Uterus (tissue), 4 donors: Measurements from ENCODE around the gene PHC2. TPM values are rescaled to one million over a fixed set of nuclear protein-coding genes. Genes with fewer than 3 reads are reported as not detected.
A peak's percentile ranks its signal among the peaks of the same experiment; 100 is the strongest.

Experiments
- DNase-seq, 2 donors: peaks; one replicate each; pipeline ENCODE4 v3.0.0-alpha.2; 2019 to 2020
- H3K27ac ChIP-seq, 2 donors: fragments of 200-600 bp; sonication (generic); 1 replicate in 1 of 2; 2 replicates in 1 of 2; pipeline ENCODE4 v1.5.1; 2016 to 2018
- H3K27me3 ChIP-seq, 2 donors: fragments of 200-600 bp; sonication (generic); one replicate each; pipeline ENCODE4 v1.5.1; 2018 to 2019; ENCODE audit warnings: control low read depth in 1 of 2
- H3K36me3 ChIP-seq, 2 donors: fragments of 200-600 bp; sonication (generic); one replicate each; pipeline ENCODE4 v1.5.1; 2019; ENCODE audit warnings: control low read depth in 1 of 2
- H3K4me1 ChIP-seq, 2 donors: fragments of 200-600 bp; sonication (generic); one replicate each; pipeline ENCODE4 v1.5.1; 2018 to 2019; ENCODE audit warnings: control low read depth in 1 of 2
- H3K4me3 ChIP-seq, 2 donors: fragments of 200-600 bp; sonication (generic); 1 replicate in 1 of 2; 2 replicates in 1 of 2; pipeline ENCODE4 v1.5.1; 2018 to 2019; ENCODE audit warnings: mild to moderate bottlenecking in 1 of 2
- H3K9me3 ChIP-seq, 2 donors: fragments of 200-600 bp; sonication (generic); one replicate each; pipeline ENCODE4 v1.5.1; 2019; ENCODE audit warnings: control low read depth in 1 of 2
- POLR2A ChIP-seq, 2 donors: fragments of 450-650 bp; IDR thresholded peaks; one replicate each; pipeline ENCODE4 v1.6.1; 2016; ENCODE audit warnings: antibody characterized with exemption in 2 of 2, mild to moderate bottlenecking in 1 of 2, moderate library complexity in 1 of 2
- intact Hi-C: fragments of 100-400 bp; cut with DNase I; formaldehyde crosslinking; loops from one replicate; pipeline ENCODE4 v1.15.1; 2023; ENCODE audit warnings: low total_unique reads
- total RNA-seq, 4 donors: library from RNA; depleted of rRNA in 3 of 4; stranded (reverse); fragments of >200 nt in 3 of 4; gene quantifications; one replicate each; pipeline versions ENCODE4 v1.1.0 to v1.2.4, GENCODE V29; 2014 to 2023
- TF ChIP-seq, protein P1 (sequence below), 4 experiments: fragments of 200-600 bp in 2 of 4; fragments of 450-650 bp in 2 of 4; sonication (generic) in 2 of 4; IDR thresholded peaks; one replicate each; pipeline ENCODE4 v1.5.1; 2016 to 2019; ENCODE audit warnings: antibody characterized with exemption in 4 of 4, mild to moderate bottlenecking in 2 of 4, moderate library complexity in 1 of 4
- donor health status: DM: yes; HTN: yes; CAD: no.

Gene PHC2
- total RNA-seq, 4 donors from 2014 or later: 51.5 to 203 (median 102) TPM

DNA sequence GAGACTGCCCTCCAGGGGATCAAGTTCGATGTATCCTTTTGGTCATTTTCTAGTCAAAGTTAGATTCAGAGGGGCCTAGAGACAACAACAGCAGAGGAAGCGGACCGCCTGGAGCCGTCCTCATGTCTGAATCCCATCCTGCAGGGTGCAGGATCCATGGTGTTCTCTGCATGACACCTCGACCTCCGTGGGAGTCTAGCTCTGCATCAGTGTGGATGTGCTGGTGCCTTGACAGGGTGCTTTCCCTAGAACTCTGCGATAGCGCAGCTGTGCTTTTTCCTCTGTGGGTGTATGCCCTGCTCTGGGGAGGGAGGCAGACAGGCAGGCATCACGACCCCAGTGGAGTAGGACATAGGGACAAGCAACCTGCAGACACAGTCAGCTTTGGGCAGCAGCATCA is 61.8 kb downstream of the PHC2 start:
- no peak overlapping the region for H3K4me3 ChIP-seq
- no peaks in the 10 kb centered on the region for H3K27me3 ChIP-seq
- intact Hi-C loops: loop anchor here (5.0 kb wide), 2 partner anchors 72 to 103 kb away; partner anchors contain the start of gene ZSCAN20
- H3K4me1 ChIP-seq: peaks cover 0 to 15% of the 10 kb centered on the region in 2 donors
- no peak for DNase-seq
- no peak overlapping the region for H3K27ac ChIP-seq
- H3K9me3 ChIP-seq: no peaks in the 10 kb centered on the region
- no peaks in the 10 kb centered on the region for H3K36me3 ChIP-seq
- TF ChIP-seq POLR2A (IDR thresholded peaks at IDR 0.05): no peak
- TF ChIP-seq, protein P1, sequence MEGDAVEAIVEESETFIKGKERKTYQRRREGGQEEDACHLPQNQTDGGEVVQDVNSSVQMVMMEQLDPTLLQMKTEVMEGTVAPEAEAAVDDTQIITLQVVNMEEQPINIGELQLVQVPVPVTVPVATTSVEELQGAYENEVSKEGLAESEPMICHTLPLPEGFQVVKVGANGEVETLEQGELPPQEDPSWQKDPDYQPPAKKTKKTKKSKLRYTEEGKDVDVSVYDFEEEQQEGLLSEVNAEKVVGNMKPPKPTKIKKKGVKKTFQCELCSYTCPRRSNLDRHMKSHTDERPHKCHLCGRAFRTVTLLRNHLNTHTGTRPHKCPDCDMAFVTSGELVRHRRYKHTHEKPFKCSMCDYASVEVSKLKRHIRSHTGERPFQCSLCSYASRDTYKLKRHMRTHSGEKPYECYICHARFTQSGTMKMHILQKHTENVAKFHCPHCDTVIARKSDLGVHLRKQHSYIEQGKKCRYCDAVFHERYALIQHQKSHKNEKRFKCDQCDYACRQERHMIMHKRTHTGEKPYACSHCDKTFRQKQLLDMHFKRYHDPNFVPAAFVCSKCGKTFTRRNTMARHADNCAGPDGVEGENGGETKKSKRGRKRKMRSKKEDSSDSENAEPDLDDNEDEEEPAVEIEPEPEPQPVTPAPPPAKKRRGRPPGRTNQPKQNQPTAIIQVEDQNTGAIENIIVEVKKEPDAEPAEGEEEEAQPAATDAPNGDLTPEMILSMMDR (IDR thresholded peaks at IDR 0.05): no peak

DNA sequence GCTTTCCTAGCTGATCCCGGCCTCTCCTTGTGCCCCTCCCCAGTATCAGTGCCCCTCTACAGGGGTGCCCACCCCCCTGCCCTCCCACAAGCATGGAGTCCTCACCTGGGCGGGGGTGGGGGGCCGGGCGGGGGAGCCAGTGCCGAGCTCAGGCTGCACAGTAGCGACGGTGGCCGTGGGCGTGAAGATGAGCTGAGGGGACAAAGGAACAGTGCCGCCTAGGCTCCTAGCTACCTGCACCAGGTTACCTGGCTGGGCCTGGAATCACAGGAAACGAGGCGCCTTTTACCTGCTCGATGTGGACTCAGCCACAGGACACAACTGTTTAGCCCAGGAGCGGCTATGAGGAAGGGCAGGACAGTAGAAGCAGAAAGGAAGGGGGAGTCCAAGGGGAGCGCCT is 62.5 kb downstream of the PHC2 start:
- peaks cover 0 to 20% of the 10 kb centered on the region in 2 donors for H3K4me1 ChIP-seq
- H3K27me3 ChIP-seq: no peaks in the 10 kb centered on the region
- intact Hi-C loops: loop anchor here (5.0 kb wide), 2 partner anchors 71 to 104 kb away; partner anchors contain the start of gene ZSCAN20
- DNase-seq: no peak
- H3K36me3 ChIP-seq: no peaks in the 10 kb centered on the region
- no peaks in the 10 kb centered on the region for H3K9me3 ChIP-seq
- no peak overlapping the region for H3K4me3 ChIP-seq
- TF ChIP-seq, protein P1 (IDR thresholded peaks at IDR 0.05): no peak
- no peak for TF ChIP-seq POLR2A (IDR thresholded peaks at IDR 0.05)
- H3K27ac ChIP-seq: no peak overlapping the region

DNA sequence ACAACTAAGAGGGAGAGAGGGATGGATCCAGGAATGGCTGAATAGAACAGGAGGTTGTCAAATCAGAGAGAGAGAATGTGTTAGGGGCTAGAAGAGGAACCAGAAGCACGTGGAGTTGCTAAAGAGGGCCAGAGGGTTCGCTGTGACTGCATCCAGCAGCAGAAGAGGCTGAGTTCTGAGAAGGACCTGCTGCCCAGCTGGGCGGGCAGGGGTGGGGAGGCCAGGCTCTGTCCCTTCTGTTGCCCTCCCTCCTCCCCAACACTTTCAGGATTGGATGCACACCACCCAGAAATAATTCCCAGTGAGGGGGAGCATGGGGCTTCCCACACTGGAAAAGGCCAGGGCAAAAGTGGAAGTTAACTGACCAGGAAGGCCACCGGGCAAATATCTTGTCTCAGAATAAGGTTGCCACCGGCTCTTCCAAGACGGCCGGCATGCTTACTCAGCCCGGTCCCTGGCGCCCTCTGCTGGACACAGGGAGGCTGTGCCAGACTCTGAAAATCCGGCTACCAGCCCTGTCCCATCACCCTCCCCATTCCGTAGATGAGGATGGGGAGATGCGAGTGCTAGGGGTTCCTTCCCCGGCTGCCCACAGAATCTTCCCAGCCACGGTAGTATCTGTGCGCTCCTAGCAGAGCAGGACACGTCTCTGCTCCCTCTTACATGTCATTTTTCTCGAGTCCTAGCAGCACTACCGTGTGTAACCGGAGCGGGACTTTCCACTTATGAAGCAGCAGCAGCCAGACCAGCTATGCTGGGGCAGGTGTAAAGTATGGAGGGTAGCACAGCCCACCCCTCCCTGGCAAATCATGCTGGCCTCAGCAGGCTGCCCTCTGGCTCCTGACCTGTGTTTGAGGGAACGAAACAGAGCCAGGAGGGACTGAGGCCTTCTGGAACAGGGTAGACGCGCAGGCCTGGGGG is 63.1 kb downstream of the PHC2 start:
- intact Hi-C loops: loop anchor here (5.0 kb wide), 2 partner anchors 70 to 105 kb away; partner anchors contain the start of gene ZSCAN20
- Histone ChIP-seq H3K36me3 (no peaks in the 10 kb centered on the region), H3K4me1 (peaks cover 0 to 23% of the 10 kb centered on the region in 2 donors), H3K9me3 (no peaks in the 10 kb centered on the region), H3K4me3 (no peak overlapping the region), H3K27me3 (no peaks in the 10 kb centered on the region), H3K27ac (peak overlapping the region; percentile 0 to 79)
- TF ChIP-seq, protein P1 (IDR thresholded peaks at IDR 0.05): peak; percentile 96 to 98 (median 98)
- TF ChIP-seq POLR2A (IDR thresholded peaks at IDR 0.05): no peak
- peak; percentile 89 to 90 for DNase-seq

DNA sequence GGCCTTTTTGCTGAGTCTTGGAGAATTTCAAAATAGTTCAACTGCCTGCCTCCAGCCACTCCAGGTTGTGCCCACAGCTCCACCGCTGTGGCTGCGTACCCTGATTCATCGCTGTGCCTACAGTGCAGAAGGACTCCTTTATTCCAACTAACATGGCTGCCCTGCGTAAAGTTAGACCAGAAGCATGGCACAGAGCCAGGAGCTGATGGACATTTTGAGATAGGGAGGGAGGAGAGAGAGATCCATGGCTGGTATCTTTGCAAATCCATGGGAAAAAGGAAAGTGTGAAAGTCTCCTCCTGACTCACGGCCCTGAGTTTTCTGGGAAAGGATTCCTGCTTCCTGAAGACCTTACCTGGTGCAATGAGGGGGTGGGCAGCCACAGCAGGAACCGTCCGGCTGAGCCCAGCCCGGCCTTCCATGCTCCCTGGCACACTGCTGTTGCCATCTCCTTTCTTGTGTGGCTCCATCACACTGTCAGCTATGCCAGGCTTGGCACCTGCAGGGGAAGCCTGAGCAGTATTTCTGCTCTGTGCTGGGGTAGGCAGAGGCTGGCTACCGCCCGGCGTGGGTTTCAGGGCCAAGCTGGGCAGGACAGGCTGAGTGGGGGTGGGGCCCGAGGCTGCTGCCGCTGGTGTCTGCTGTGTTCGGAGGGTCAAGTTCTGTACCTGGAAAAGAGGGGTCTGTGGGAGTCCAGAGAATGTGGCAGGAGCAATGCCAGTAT is 64.0 kb downstream of the PHC2 start:
- TF ChIP-seq POLR2A (IDR thresholded peaks at IDR 0.05): no peak
- TF ChIP-seq, protein P1 (IDR thresholded peaks at IDR 0.05): no peak
- H3K9me3 ChIP-seq: no peaks in the 10 kb centered on the region
- DNase-seq: peak in 1 of 2 donors; percentile 44
- no peak overlapping the region for H3K4me3 ChIP-seq
- peaks cover 0 to 23% of the 10 kb centered on the region in 2 donors for H3K4me1 ChIP-seq
- peak overlapping the region; percentile 0 to 79 for H3K27ac ChIP-seq
- intact Hi-C loops: loop anchor here (5.0 kb wide), 2 partner anchors 70 to 105 kb away; partner anchors contain the start of gene ZSCAN20
- H3K36me3 ChIP-seq: no peaks in the 10 kb centered on the region
- no peaks in the 10 kb centered on the region for H3K27me3 ChIP-seq
